ENCODE measurements around the gene SEMA7A. TPM values are rescaled to one million over a fixed set of nuclear protein-coding genes. Genes with fewer than 3 reads are reported as not detected.
A peak's percentile ranks its signal among the peaks of the same experiment; 100 is the strongest.

SEMA7A gene
- total RNA-seq, 4 donors from 2014 or later = 1.5 to 42.9 (median 1.6) TPM

DNA sequence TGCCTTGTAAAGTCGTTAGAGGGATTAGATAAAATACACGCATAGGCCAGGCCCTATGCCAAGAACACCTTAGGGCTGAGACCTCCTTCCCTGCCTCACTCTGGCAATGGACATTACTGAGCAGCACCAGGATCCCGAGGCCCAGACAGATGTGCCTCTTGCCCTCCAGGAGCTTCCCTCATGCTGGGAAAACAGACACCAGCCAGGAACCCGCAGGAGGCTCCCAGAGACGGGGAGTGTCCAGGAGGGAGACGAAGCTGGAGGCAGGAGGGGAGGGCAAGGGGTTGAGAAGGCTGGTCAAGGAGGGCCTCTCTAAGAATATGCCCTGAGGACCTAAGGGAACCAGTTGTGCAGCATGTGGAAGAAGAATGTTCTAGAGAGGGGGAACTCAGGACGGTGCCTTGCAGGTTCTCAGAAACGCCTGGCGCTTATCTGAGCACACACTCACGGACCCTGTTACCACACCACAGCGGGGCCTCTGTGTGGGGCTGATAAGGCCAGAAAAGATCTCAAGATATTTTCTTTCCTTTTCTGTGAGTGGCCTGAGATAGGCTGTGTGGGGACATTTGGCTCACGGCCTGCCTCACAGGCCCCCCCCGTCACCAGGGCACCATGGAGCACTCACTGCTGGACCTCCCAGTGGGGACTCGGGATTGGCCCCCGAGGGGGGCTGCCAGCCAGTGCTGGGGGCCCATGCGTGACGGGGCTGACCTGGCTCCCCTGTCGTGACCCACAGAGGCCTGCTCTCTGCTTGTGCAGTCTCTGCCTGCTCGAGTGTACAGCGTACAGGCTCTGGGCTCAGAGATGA lies 44.3 kb downstream of the SEMA7A start:
- TF ChIP-seq, protein P1, sequence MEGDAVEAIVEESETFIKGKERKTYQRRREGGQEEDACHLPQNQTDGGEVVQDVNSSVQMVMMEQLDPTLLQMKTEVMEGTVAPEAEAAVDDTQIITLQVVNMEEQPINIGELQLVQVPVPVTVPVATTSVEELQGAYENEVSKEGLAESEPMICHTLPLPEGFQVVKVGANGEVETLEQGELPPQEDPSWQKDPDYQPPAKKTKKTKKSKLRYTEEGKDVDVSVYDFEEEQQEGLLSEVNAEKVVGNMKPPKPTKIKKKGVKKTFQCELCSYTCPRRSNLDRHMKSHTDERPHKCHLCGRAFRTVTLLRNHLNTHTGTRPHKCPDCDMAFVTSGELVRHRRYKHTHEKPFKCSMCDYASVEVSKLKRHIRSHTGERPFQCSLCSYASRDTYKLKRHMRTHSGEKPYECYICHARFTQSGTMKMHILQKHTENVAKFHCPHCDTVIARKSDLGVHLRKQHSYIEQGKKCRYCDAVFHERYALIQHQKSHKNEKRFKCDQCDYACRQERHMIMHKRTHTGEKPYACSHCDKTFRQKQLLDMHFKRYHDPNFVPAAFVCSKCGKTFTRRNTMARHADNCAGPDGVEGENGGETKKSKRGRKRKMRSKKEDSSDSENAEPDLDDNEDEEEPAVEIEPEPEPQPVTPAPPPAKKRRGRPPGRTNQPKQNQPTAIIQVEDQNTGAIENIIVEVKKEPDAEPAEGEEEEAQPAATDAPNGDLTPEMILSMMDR (IDR thresholded peaks at IDR 0.05) = no peak
- TF ChIP-seq POLR2A (IDR thresholded peaks at IDR 0.05) = no peak
- H3K27me3 ChIP-seq = no peaks in the 10 kb centered on the region
- DNase-seq = no peak
- no peak overlapping the region for H3K4me3 ChIP-seq
- no peaks in the 10 kb centered on the region for H3K9me3 ChIP-seq
- peaks cover 0 to 33% (median 13%) of the 10 kb centered on the region in 4 donors for H3K4me1 ChIP-seq
- no peaks in the 10 kb centered on the region for H3K36me3 ChIP-seq
- H3K27ac ChIP-seq = peak overlapping the region in 1 of 4 donors; percentile 12

DNA sequence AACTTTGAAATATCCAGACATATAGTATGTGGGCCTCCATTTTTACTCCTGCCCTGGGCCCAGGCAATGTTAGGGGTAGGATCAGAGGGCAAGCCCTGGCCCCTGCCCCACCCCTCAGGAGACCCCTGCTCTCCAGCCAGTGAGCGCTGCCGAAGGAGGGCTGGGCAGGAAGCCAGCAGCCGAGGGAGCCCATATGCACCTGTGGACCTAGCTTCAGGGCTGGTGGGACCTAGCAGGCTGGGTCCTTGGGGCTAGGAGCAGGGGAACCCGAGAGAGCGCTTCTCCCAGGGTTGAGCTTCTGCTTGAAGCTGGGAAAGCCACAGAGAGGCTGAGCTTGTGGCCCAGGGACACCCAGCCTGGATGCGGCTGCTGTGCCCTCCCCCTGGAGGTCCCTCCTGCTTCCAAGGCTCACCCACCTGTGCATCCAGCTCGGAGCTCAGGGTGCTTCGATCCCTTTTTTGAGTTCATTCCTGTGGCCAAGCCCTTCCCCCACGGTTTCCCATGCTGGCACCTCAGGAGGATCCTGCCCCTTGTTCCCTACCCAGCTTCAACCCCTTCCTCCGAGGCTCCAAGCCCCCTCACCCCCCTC lies 45.3 kb downstream of the SEMA7A start:
- TF ChIP-seq, protein P1 (IDR thresholded peaks at IDR 0.05) = no peak
- TF ChIP-seq POLR2A (IDR thresholded peaks at IDR 0.05) = no peak
- no peaks in the 10 kb centered on the region for H3K27me3 ChIP-seq
- DNase-seq = no peak
- H3K36me3 ChIP-seq = no peaks in the 10 kb centered on the region
- no peaks in the 10 kb centered on the region for H3K9me3 ChIP-seq
- no peak overlapping the region for H3K4me3 ChIP-seq
- peaks cover 0 to 43% (median 19%) of the 10 kb centered on the region in 4 donors for H3K4me1 ChIP-seq
- H3K27ac ChIP-seq = peak overlapping the region in 1 of 4 donors; percentile 25

DNA sequence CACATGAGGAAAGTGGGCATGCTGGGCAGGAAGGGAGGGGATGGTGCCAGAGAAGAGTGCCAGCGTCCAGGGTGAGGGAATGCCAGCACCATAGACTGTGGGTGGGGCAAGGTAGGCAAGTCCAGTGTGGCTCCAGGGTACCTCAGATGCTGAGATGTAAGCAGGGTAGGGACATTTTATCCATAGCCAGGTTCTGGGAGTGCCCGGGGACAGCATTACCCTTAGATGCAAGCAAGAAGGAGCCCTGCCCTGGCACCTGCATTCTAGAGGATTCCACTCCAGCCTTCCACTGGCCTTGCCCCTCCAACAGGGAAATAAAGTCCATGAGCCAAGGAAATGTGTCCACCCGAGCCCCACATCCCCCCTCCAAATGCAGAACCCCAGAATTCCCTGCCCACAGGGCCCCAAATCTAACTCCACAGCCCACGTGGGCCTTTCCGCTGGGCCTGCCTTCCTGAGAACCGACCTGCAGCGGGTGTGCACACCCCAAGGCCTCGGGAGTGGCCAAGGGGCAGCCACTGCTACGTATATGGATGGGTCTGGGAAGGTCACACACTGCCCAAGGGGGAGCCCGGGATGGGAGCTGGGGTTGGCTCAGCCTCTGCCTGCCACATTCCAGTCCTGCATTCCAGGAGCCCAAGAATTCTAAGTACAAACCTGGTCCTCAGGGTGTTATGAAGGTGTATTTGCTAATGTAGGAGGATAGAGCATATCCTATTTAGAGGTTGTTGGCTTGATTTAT lies 46.0 kb downstream of the SEMA7A start:
- Histone ChIP-seq H3K27ac (peak overlapping the region in 1 of 4 donors; percentile 81), H3K9me3 (no peaks in the 10 kb centered on the region), H3K4me3 (no peak overlapping the region), H3K36me3 (no peaks in the 10 kb centered on the region), H3K4me1 (peaks cover 0 to 48% (median 19%) of the 10 kb centered on the region in 4 donors), H3K27me3 (no peaks in the 10 kb centered on the region)
- TF ChIP-seq, protein P1 (IDR thresholded peaks at IDR 0.05) = no peak
- TF ChIP-seq POLR2A (IDR thresholded peaks at IDR 0.05) = no peak
- no peak for DNase-seq

DNA sequence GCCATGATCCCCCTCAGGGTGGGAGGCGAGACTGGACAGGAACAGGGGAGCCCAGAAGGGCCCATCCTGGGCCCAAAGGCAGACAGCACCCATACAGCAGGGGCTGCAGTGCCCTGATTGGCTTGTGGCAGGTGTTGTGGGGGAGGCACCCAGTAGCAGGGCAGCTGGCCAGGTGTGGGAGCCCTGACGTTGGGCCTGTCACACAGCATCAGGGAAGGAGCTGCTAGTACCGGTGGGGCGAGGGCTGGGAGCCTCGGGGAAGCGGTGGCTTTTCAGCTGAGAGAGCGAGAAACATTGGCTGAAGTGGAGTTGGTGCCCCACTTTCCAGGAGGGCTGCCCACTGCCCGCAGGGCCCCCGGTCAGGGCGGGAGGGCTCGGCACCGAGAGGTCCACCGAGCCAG lies 46.6 kb downstream of the SEMA7A start:
- TF ChIP-seq, protein P1 (IDR thresholded peaks at IDR 0.05) = no peak
- TF ChIP-seq POLR2A (IDR thresholded peaks at IDR 0.05) = no peak
- H3K36me3 ChIP-seq = no peaks in the 10 kb centered on the region
- H3K9me3 ChIP-seq = no peaks in the 10 kb centered on the region
- no peaks in the 10 kb centered on the region for H3K27me3 ChIP-seq
- no peak overlapping the region for H3K4me3 ChIP-seq
- peaks cover 0 to 51% (median 22%) of the 10 kb centered on the region in 4 donors for H3K4me1 ChIP-seq
- DNase-seq = peak in 2 of 3 donors; percentile 65 to 75
- peak overlapping the region in 1 of 4 donors; percentile 81 for H3K27ac ChIP-seq

DNA sequence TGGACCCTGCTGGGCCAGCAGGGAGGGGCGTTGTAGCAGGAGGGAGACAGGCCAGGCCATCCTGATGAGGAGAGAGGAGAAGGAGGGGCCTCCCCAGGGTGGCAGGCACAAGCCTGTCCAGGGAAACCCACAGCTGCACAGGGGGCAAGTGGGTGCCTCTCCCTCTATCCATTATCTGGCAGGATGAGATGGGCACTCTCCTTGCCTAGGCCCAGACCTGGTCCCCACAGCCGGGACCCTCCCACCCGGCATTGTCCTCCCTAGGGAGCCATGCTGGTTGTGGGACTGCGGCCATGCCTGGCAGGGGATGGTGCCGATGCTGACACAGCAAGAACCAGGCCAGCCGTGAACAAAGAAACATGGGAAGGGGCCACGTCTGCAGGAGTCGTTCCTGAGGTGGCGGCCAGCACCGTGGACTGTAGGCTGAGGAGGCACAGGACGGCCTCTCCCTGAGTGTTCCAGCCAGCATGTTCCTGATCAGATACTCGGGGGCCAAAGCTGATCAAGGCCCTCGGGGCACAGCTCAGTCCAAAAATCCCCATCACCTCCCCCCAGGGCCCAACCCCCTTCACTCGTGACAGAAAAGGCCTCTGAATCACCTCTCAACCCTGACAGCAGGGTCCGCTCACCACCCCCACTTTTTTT lies 47.1 kb downstream of the SEMA7A start:
- no peaks in the 10 kb centered on the region for H3K9me3 ChIP-seq
- H3K27ac ChIP-seq = peak overlapping the region in 2 of 4 donors; percentile 81
- no peaks in the 10 kb centered on the region for H3K36me3 ChIP-seq
- no peak for DNase-seq
- TF ChIP-seq, protein P1 (IDR thresholded peaks at IDR 0.05) = no peak
- no peak for TF ChIP-seq POLR2A (IDR thresholded peaks at IDR 0.05)
- no peak overlapping the region for H3K4me3 ChIP-seq
- peaks cover 0 to 50% (median 23%) of the 10 kb centered on the region in 4 donors for H3K4me1 ChIP-seq
- no peaks in the 10 kb centered on the region for H3K27me3 ChIP-seq
